ENCODE data around the gene RAD51B.

DNA sequence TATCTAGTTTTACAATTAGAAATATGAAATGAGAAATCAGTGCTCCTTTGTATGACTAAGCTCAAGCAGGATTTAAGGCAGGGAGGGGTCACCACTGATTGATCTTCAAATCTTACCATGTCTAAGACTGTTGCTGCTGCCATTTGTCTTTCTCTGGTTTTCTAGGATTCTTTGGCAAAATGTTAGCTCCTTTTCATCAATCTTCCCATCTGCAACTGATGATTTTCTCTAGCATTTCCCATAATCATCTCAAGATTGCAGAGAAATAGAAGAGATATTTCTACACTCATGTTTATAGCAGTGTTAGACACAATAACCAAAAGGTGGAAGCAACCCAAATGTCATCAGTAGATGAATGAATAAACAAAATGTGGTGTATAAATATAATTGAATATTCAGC, 175.0 kb downstream of the RAD51B start:
- no peak for TF ChIP-seq POLR2A (IDR thresholded peaks at IDR 0.05)
- TF ChIP-seq, protein P1, sequence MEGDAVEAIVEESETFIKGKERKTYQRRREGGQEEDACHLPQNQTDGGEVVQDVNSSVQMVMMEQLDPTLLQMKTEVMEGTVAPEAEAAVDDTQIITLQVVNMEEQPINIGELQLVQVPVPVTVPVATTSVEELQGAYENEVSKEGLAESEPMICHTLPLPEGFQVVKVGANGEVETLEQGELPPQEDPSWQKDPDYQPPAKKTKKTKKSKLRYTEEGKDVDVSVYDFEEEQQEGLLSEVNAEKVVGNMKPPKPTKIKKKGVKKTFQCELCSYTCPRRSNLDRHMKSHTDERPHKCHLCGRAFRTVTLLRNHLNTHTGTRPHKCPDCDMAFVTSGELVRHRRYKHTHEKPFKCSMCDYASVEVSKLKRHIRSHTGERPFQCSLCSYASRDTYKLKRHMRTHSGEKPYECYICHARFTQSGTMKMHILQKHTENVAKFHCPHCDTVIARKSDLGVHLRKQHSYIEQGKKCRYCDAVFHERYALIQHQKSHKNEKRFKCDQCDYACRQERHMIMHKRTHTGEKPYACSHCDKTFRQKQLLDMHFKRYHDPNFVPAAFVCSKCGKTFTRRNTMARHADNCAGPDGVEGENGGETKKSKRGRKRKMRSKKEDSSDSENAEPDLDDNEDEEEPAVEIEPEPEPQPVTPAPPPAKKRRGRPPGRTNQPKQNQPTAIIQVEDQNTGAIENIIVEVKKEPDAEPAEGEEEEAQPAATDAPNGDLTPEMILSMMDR (IDR thresholded peaks at IDR 0.05): no peak

Data from thyroid gland (tissue), 4 donors.